ENCODE measurements around the gene SERTAD3.

Gene SERTAD3

GRCh38 chr19:40407714-40408597, 36.2 kb downstream of the SERTAD3 start:
- DNase-seq: peak; percentile 49

- DNase-seq: peak; percentile 84
Measured at GRCh38 chr19:40403262-40403984, 40.7 kb downstream of the SERTAD3 start.

- no peak for DNase-seq
Measured at GRCh38 chr19:40400559-40400958, 43.6 kb downstream of the SERTAD3 start.

- peak; percentile 85 for DNase-seq
Measured at GRCh38 chr19:40398417-40399131, 45.6 kb downstream of the SERTAD3 start.

GRCh38 chr19:40397568-40397906, 46.6 kb downstream of the SERTAD3 start:
- DNase-seq: no peak

GRCh38 chr19:40396886-40397567, 47.1 kb downstream of the SERTAD3 start:
- DNase-seq: no peak

GRCh38 chr19:40395956-40396355, 48.2 kb downstream of the SERTAD3 start:
- DNase-seq: peak; percentile 13

- DNase-seq: no peak
Measured at GRCh38 chr19:40394816-40395210, 49.3 kb downstream of the SERTAD3 start.

- no peak for DNase-seq
Measured at GRCh38 chr19:40393894-40394815, 50.0 kb downstream of the SERTAD3 start.

GRCh38 chr19:40392894-40393517, 51.1 kb downstream of the SERTAD3 start:
- no peak for DNase-seq

GRCh38 chr19:40392123-40392522, 52.0 kb downstream of the SERTAD3 start:
- no peak for DNase-seq
